GM12872 (cell line): ENCODE results near the gene SH2D3C.
A peak's percentile ranks its signal among the peaks of the same experiment; 100 is the strongest.

ENCODE experiments used
- TF ChIP-seq, protein P1 (sequence below): IDR thresholded peaks from 3 replicates; pipeline ENCODE4 v1.5.1; 2011; ENCODE audit warnings: low read depth, mild to moderate bottlenecking, low read length, moderate library complexity; ENCODE audit not compliant: insufficient read depth

The SH2D3C gene

DNA sequence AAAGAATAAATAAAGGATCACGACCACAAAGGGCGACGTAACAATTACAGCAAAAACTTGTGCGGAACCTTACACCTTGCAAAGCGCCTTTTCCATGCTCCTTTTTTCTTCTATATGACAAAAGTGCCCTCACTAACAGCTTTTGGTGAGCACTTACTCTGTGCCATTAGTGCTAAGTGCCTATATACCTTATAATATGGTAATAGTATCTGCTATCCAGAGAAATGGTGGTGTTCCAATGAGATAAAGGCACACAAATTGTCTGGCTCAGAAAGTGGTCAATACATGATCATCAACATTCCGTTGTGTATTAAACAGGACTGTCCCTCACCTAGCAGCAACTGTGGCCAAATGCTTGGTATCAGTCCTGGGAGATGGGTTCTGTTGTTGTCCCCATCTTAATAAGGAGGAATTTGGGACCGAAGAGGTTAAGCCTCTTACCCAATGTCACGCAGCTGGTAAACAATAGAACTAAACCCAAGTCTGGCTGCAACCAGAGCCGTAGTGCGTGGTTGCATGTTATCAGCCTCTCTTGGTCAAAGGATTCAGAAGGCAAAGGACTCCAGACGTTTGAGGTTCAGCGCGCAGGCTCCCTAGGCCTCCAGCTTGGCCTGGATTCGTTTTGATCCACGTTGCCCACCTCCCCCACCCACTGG, 42.8 kb downstream of the SH2D3C start:
- TF ChIP-seq, protein P1, sequence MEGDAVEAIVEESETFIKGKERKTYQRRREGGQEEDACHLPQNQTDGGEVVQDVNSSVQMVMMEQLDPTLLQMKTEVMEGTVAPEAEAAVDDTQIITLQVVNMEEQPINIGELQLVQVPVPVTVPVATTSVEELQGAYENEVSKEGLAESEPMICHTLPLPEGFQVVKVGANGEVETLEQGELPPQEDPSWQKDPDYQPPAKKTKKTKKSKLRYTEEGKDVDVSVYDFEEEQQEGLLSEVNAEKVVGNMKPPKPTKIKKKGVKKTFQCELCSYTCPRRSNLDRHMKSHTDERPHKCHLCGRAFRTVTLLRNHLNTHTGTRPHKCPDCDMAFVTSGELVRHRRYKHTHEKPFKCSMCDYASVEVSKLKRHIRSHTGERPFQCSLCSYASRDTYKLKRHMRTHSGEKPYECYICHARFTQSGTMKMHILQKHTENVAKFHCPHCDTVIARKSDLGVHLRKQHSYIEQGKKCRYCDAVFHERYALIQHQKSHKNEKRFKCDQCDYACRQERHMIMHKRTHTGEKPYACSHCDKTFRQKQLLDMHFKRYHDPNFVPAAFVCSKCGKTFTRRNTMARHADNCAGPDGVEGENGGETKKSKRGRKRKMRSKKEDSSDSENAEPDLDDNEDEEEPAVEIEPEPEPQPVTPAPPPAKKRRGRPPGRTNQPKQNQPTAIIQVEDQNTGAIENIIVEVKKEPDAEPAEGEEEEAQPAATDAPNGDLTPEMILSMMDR: no peak

DNA sequence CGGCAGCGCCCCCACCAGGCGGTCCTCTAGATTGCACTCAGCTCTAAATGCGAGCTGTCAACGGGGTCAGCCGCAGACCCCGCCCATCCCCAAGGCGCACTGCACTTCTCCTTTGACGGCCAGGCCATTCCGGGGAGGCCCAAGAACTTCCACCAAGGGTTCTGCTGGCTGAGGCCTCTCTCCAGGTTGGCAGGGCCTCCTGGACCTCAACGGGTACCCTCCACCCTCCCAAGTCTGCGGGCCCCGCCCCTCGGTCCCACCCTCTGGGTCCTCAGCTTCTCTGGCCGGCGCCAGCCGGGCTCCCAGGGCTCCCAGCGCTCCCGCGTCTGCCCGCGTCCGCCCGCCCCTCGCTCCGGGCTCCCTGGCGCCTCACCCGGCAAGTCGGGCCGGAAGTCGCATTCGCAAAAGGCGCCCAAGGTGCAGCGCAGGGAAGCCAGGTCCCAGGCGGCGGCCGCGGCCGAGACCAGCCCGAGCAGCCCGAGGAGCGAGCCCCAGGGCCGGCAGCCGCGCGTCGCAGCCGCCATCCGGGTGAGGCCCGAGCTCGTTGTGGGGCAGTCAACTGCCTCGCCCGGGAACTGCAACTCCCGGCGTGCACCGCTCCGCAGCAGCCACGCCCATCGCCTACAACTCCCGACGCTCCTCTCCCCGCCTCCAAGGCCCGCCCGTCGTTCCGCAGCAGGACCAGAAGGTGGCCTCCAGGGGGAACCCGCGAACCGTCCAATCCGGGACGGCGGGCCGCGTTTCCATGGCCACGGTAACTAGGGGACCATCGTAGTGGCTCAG, 43.5 kb downstream of the SH2D3C start, which contains the start of gene TOR2A:
Gene TOR2A, minus strand, starts transcription at position 548 of the 783 bp plus-strand sequence. Its CDS starts 24 bp downstream, at position 524.
- TF ChIP-seq, protein P1: peak; percentile 98

DNA sequence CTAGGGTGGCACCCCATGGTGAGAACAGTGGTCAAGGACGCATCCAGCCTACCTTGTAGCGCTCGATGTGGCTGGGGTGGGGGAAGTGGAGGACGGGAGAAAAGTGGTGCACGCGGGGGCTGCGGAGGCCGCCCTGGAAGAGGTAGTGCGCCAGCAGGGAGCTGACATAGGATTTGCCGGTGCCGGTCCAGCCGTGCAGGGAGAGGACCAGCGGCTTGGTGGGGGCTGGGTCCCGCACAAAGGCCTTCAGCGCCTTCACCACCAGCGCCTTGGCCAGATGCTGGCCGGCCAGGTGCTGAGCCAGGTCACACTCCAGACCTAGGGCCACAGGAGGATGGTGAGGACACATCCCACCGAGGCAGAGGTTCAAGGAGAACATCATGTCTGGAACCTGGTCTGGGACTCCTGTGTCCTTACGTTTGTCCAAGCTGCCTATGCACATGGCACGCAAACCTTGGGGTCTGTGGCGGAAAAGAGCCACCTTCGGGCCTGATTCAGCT, 44.2 kb downstream of the SH2D3C start:
- TF ChIP-seq, protein P1: no peak

DNA sequence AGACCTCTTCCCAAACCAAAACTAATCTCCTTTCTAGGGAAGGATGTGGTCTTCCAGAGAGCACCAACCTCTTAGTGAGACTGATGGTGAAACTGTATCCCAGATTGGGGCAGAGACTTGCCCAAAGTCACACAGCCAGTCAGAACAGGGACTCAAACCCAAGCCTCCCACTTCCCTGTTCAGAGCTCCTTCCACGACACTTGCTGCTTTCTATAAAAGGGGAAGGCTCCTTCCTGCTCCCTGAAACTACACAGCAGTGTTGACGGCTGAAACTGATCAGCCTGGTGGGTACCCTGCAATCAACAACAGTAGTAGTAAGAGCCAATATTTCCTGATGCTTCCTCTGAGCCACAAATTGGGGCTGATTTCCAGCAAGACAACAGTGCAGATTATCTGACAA, 44.9 kb downstream of the SH2D3C start:
- TF ChIP-seq, protein P1: no peak

DNA sequence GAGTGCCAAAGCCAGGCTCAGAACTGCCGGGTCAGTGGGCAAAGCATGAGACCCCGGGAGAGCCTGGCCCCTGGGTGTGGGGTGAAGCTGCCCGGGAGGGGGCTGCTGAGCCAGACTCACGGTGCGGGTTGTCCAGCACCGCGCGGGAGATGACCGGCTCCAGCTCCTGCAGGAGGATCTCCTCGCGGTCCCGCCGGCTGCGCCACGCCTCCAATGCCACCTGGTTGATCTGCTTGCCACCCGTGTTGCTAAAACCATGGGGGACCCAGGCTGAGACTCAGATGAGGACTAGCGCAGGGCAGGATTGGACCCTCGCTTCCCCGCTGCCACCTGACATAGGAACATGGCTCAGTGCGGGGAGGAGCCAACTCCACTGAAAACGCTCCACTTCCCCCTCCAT, 46.0 kb downstream of the SH2D3C start:
- TF ChIP-seq, protein P1: no peak

DNA sequence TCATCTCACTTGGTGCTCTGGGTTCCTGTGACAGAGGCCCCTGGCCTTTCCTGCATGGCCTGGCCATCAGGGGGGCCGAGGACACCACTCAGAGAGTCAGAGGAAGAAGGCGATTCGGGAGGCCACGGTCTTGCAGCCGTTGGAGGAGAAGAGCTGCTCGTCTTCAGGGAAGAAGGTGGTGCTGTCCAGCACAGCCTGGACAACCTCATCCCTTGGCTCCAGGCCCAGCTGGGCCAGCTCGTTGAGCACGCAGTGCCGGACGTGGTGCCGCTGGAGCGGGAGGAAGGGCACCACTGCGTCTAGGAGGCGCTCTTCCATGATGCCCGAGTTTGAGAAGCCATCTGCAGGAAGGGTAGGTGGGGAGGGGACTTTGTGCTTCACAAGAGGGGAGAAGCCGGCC, 46.5 kb downstream of the SH2D3C start:
- TF ChIP-seq, protein P1: no peak

DNA sequence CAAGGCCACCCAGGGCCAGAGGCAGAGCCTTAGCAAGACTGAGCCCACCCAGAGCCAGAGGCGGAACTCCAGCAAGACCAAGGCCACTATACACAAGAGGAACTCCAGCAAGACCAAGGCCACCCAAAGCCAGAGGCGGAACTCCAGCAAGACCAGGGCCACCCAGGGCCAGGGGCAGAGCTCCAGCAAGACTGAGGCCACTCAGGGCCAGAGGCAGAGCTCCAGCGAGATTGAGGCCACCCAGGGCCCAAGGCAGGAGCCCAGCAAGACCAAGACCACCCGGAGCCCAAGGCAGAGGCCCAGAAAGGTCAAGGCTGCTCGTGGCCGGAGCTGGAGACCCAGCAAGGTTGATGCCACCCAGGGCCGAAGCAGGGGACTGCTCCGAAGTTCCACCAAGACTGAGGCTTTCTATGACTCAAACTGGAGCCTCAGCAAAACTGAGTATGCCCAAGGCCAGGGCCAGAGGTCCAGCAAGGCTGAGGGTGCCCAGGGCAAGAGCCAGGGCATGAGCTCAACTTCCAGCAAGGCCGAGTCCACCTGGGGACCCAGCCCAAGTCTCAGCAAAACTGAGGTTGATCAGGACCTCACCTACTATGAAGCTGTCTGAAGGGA, 47.6 kb downstream of the SH2D3C start:
- TF ChIP-seq, protein P1: no peak
